RPMI7951 (cell line): ENCODE data around the gene RNF41. TPM values are rescaled to one million over a fixed set of nuclear protein-coding genes. Genes with fewer than 3 reads are reported as not detected.
A peak's percentile ranks its signal among the peaks of the same experiment; 100 is the strongest.

Experiments
- DNase-seq: peaks from one replicate; pipeline ENCODE4 v3.0.0-alpha.2; 2012; ENCODE audit warnings: low read depth
- total RNA-seq: library from RNA; depleted of rRNA; stranded (reverse); fragments of >200 nt; shearing (Covaris generic); gene quantifications from 2 replicates; pipeline ENCODE4 v1.2.3, GENCODE V29; 2014

Gene RNF41
- total RNA-seq, 1 experiment from 2014 or later = 31.4 TPM

DNA sequence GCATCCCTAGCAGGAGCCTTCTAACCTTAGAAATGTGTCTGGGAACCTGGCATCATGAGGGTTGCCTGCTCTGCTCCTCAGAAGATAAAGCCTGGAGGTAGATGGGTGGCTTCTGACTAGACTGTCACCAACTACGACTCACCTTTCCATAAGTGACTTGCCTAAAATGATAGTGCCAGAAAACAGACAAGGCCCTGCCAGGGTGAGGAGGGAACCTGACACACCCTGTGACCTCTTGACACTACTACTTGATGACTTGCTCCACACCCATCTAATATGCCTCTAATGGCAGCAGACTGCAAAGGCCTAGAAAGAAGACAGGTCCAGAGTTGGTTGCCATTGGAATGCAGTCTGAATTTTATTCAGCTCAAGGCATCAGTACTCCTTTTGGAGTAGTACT is 9.4 kb downstream of the RNF41 start:
- DNase-seq = no peak

- no peak for DNase-seq
Measured at GRCh38 chr12:56208006-56208405, 13.7 kb downstream of the RNF41 start.

DNA sequence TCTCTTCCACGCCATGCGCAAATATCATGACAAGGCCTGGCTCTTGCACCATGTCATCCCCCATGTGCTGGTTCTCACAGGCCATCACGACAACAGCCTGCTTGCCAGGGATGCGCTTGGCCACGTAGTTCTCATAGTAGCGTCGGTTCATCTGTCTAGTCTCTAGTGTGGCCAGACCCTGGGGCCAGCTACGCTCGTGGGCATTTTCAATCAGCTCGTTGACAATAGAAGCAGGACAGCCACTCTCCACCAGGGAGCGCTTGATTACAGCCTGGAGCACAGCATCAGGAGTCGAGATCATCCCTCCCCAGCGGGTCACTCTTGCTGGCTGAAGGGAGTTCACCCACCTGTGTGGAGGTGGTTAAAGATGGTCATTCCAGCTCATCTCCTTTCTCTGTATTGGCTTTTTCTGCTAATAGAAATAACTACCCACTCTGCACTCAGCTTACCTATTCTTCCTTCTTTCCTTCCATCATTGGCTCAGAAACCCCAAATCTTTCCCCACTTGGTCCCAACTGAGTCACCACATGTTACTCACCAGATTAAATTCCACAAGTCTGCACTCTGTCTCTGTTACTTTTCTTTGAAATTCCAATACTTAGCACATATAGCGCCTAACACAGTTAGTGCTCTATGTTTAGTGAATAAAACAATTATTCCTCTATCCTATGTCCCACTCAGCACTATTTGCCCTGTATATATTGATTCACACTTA is 15.1 kb downstream of the RNF41 start:
- DNase-seq = peak; percentile 41

GRCh38 chr12:56205445-56205844 is 16.3 kb downstream of the RNF41 start:
- DNase-seq = no peak

- DNase-seq = no peak
Measured at GRCh38 chr12:56204275-56204674, 17.4 kb downstream of the RNF41 start.

- DNase-seq = no peak
Measured at GRCh38 chr12:56202838-56203237, 18.9 kb downstream of the RNF41 start.

DNA sequence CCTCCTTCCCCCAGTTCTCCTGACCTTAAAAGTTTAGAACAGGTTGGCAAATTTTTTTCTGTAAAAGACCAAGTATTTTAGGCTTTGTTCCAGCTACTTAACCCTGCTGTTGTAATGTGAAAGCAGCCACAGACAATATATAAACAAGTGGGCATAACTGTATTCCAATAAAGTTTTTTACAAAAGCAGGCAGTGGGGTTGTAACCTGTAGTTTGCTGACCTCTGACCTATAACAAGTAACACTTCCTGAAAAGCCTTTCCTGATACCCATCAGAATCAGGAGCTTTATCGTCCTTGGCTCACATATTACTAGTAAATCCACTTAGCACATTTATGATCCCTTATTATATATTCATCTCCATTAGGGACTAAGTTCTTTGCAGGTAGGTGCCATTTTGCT is 19.4 kb downstream of the RNF41 start:
- no peak for DNase-seq

DNA sequence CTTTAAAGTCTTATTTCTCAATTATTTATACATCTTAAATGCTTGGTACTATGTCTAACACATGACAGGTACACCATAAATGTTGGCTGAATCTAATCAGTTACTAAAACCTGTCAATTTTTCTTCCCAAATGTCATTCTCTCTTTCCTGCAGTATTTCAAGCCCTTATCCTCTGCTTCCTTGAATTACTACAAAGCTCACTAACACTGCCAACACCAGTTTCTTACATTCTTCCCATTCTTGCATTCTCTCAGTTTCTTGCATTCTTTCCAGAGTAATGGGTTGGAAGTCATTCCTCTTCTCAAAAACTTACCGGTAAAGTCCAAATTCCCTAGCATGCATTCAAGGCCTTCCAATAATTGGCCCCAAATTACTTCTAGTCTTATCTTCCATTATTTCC is 22.9 kb downstream of the RNF41 start:
- DNase-seq = no peak

DNA sequence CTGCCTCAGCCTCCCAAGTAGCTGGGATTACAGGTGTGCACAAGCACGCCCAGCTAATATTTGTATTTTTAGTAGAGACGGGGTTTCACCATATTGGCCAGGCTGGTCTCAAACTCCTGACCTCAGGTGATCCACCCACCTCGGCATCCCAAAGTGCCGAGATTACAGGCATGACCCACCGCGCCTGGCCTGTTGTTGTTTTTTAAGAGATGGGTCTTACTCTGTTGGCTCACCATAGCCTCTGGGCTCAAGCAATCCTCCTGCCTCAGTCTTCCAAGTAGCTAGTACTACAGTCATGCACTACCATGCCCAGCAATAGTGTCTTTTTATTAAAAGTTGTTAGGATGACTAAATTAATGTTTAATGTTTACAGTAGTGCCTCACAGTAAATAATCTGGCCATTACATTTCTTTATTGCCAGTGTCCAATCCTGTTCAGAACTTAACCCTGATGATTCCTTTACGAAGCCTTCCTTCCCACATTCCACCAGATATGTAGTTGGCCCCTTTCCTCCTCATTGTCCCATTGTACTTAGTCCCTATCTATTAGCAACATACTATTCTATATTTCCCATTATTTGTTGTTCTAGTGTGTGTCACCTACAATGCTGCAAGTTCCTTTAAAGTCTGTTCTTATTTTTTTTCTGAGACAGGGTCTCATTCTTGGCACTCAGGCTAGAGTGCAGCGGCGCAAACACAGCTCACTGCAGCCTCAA is 23.6 kb downstream of the RNF41 start:
- no peak for DNase-seq

- DNase-seq = peak; percentile 74
Measured at GRCh38 chr12:56196818-56197550, 24.7 kb downstream of the RNF41 start.

GRCh38 chr12:56193025-56193578 is 28.6 kb downstream of the RNF41 start:
- DNase-seq = peak; percentile 76

GRCh38 chr12:56192582-56192981 is 29.1 kb downstream of the RNF41 start:
- no peak for DNase-seq

DNA sequence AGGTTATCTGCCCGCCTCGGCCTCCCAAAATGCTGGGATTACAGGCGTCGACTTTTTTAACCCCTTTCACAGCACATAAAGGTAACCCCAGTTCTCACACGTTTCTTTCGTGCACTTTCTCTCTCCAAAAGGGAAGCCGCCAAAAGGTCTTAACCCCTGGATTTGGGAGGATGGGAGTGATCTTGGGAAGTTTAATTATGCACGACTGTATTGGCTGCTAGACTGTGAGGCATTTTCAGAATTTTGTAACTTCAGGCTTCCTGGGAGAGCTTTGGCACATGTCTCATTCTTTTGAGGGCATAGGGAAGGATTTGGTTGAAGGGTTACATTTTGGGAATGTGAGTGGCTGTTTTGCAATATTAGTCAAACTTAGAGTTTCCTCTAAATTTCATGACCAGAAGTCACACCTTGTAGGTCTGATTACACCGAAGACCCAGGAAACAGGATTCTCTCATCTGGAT is 31.0 kb downstream of the RNF41 start:
- no peak for DNase-seq

DNA sequence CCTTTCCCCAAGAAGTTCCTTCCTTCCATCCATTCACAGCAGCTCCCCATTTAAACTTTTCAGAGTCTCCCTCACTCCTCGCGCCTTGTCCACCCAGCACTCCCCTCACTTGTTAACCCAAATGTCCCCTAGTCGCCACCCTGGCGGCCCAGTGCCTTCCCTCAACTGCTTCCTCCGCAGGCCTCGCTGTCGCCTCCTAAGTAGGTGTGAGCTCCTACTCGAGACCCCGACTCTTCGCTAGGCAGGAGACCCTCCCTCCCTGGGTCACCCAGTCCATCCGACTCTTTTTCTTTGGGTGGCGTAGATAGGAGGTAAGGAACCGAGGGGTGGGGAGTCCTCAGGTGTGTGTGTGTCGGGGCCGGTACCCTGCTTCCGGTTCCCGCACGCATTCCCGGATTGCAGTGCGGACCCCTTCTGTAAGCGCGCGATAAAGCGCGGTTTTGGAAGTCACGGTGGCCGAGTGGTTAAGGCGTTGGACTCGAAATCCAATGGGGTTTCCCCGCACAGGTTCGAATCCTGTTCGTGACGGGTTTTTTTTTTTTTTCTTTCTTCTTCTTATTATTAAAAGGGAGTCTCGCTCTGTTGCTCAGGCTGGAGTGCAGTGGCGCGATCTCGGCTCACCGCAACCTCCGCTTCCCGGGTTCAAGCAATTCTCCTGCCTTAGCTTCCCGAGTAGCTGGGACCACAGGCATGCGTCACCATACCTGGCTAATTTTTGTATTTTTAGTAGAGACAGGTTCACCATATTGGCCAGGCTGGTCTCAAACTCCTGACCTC is 31.6 kb downstream of the RNF41 start:
- peak; percentile 70 for DNase-seq

DNA sequence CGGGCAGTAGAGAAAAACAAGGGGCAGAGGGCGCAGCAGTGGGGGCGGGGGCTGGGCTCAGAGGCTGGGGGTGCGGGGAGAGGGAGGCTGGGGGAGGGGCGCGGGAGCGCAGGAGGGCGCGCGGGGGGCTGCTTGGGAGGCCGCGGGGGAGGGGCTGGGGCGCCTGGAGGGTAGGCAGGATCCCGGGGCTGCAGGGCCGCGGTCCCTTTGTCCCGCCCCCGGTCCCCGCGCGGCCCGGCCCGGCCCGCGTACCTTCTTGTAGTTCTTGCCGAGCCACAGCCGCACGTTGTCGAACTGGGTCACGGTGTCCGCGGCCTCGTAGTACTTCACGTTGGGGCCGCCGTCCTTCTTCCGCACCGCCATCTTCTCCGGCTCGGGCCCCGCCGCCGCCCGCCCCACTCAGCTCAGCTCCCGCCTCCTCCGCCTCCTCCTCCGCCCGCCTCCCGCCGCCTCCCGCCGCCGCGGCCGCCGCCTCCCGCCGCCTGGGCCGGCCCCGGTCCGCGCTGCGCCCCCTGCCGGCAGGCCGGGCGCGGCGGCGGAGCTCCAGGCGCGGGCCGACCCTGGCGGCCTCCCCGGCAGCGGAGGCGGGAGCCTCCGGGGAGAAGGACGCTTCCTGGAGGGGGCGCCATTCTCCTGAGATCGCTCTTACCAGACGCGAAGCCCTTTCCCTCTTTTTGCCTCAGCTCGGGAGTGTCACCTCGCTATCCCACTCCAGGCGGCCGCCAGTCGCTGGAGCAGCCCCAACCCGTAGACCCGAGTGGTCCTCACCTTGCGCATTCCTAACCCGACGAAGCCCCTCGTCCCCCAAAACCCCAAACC is 32.4 kb downstream of the RNF41 start, which contains the start of gene SMARCC2:
Gene SMARCC2 (minus strand): TSS at position 385 of the 819 bp plus-strand sequence. CDS start 22 bp downstream, at position 363.
- peak; percentile 75 for DNase-seq

GRCh38 chr12:56188778-56189098 is 33.0 kb downstream of the RNF41 start:
- no peak for DNase-seq

- no peak for DNase-seq
Measured at GRCh38 chr12:56188131-56188777, 33.5 kb downstream of the RNF41 start.

DNA sequence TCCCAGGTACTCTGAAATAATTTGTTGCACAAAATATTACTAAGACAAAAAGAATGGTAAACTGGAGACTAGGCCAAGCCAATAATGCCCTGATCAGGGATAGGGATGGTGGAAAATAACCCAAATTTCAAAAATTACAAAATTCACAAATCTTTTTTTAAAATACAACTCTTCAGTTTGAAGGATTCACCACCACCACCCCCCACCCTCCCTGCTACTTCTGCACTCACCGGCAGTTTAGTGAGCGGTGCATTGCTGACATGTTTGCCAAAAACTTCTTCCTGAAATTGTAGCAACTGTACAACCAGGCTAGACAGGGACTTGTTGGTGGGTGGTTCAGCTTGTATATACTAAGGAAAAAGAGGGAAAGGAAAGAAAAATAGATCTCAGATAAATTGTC is 34.8 kb downstream of the RNF41 start:
- DNase-seq = no peak

DNA sequence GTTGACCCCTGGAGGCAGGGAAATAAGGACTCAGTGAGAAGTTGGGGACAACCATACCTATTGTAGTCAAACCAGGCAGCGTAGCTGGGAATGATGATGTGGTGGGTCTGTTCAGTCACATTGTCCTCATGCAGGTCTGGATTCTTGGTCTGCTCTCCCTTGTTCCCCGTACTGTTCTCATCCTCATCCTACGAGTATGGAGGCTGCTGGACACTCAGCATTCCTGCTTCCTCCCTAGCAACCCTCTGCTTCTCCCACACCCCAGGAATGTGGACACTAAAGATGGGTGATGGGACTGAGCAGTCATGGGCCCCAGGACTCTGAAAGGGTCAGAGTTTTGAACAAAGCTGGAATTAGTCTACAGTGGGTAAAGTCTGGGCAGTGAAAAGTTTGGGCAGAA is 43.4 kb downstream of the RNF41 start:
- no peak for DNase-seq

- no peak for DNase-seq
Measured at GRCh38 chr12:56172839-56173238, 48.9 kb downstream of the RNF41 start.
